Smooth muscle cell of the pulmonary artery (primary cell): ENCODE data around the gene ORAI2. TPM values are rescaled to one million over a fixed set of nuclear protein-coding genes. Genes with fewer than 3 reads are reported as not detected.

Experiments used
- total RNA-seq: library from RNA; depleted of rRNA; stranded (reverse); fragments of >200 nt; gene quantifications from 2 replicates; pipeline ENCODE4 v1.2.3, GENCODE V29; 2014

ORAI2 gene
- total RNA-seq, result 85.9 and 102 TPM in 2 replicates

DNA sequence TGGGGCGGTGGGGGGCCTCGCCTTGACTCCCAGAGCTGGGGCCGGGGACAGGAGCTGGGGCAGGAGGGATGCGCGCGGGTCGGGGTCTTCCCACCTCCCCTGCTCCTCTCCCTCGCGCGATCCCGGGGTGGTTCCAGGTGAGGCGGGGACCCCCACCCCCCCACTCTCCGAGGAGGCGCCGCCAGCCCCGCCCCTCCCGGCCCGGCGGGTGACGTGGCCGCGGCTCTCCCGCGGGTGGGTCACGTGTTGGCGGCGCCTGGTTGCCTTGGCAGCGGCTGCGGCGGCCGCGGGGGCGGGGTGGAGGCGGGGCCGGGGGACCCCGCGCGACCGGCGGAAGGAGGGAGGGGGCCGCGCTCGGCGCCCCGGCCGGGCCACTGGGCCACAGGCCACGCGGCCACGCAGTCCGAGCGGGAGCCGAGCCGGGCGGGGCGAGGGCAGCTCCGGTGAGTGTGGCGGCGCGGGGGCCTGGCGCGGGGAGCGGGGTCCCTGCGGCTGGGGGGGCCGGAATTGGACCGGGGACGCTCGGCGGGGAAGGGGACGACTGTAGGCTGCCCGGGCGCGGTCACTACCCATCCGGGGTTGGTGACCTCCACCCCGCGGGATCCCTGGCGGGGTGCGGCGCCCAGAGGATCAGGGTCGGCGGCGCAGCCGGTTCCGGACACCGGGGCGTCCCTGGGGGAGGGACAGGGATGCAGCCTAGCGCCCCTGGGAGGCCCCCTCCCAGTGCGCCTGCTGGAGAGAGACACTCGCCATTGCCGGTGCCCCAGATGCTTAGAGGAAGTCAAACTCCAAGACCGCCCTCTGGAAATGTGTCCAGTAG is at the start of gene ORAI2:
Gene ORAI2 (plus strand): TSS at position 357 of the 820 bp plus-strand sequence. CDS start 5,382 bp downstream, outside the sequence.

DNA sequence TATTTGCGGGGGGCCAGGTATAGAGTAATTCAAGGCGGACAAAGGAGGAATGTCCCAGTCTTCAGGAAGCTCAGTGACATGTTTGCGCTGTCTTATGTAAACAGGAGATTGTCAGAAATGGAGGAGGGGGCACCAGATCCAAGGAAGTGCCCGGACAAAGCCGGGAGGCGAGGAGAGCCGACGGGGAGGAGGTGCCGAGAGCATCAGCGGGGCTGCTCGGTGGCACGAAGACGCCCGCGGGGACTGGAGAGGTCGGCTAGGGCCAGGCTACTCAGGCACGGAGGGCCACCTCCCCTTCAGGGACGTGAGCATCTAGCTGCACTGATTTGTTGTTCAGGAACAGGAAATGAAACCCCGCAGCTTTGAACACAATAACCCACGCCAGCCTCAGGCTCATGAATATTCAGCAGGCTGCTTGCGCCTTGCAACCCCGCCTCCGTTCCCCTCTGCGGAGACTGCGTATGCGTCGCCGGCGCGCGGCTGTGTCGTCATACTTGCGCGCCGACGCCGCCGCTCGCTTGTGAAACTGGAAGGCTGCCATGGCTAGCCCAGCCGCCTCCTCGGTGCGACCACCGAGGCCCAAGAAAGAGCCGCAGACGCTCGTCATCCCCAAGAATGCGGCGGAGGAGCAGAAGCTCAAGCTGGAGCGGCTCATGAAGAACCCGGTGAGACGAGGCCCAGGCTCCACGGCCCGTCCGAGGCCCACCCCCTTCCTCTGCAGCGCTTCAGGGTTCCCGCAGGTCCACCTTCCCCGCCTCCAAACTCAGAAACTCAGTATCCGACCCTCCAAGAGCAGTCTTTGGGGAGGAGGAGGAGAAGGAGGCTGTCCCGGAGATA is 37.3 kb upstream of the ORAI2 start, which contains the start of gene PRKRIP1:
Gene PRKRIP1 (plus strand): TSS at position 491 of the 837 bp plus-strand sequence. CDS start 49 bp downstream, at position 540.

DNA sequence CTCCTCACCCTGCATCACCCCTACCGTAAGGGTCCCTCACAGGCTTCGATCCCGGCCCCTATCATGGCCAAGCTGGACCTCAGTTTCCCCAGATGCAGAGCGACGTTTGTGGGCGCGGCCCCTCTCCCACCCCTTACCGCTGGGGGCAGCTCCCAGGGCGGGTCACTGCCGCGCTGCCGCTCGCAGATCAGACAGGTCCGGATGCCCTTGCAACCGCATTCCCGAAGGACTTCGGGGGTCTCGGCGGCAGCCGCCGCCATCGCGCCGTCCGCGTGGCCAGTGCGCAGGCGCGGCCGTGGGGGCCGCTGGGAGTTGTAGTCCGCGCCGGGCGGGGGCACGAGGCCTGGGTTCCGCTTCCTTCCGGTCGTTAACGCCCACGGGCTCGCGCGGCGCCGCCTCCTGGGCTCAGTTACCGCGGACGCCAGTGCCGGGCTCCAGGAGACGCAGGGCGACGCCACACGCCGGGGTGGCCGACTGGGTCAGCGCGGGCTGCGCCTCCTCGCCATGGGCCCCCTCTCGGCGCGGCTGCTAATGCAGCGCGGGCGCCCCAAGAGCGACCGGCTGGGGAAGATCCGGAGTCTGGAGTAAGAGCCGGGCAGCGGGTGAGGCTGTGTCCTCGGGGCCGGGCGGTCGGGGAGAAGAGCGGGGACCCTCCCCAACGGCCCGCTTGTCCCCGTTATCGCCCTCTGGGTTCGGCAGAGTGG is 31.4 kb downstream of the ORAI2 start, which contains the start of the genes ALKBH4 and LRWD1:
Gene ALKBH4 (minus strand): TSS at position 287 of the 704 bp plus-strand sequence. CDS start 27 bp downstream, at position 260.
Gene LRWD1 (plus strand): TSS at position 408 of the 704 bp plus-strand sequence. CDS start 97 bp downstream, at position 505.

DNA sequence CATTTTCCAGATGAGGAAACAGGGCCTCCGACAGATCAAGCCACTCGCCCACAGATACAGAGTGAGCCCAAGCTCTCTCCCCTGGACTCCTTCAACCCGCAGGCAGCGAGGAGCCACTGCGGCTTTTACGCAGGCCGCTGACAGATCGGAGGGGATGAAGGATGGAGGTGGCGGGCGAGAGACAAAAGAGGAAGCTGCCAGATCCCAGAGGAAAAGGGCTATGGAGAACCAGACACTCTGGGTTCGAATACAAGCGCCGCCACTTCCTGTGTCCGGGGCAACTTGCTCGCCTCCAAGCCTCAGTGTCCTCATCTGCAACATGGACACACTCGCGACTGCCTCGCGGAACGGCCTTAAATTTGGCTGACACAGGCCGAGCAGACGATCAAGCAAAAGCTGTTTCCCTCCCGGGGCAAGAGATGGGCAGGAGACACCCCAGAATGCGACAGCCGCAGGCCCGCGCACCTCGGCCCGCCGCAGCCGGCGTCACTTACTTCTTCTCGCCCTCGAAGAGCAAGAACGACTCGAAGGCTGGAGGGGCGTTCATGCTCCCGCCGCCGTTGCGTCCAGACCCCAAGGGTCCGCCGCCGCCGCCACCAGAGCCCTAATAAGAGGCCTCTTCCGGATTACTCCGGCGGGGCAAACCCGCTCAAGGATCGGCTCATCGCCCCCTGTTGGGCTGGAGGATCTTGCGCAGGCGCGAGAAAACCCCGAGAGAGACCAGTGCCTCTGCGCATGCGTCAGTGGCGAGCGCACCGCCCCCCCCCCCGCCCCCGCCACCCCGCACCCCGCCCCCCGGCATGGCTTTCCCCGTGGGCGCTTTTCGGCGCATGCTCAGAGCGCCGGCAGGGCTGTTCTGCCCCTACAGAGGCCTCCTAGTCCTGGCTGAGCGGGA is 45.2 kb downstream of the ORAI2 start, which contains the start of gene POLR2J:
Gene POLR2J (minus strand): TSS at position 609 of the 895 bp plus-strand sequence. CDS start 62 bp downstream, at position 547.

Other genes with a start within 250 kb of the ORAI2 start
- 3.1 and 7.1 TPM in 2 replicates for gene SH2B2, start 146.7 kb upstream of the ORAI2 start, total RNA-seq
- gene SPDYE6, start 77.1 kb upstream of the ORAI2 start, total RNA-seq, result not detected in 2 replicates
- gene PRKRIP1, start 37.2 kb upstream of the ORAI2 start, total RNA-seq, result 13.9 and 21.3 TPM in 2 replicates
- 10.1 and 10.6 TPM in 2 replicates for gene ALKBH4, start 31.3 kb downstream of the ORAI2 start, total RNA-seq
- gene LRWD1, start 31.4 kb downstream of the ORAI2 start, total RNA-seq, result 18.8 and 26.1 TPM in 2 replicates
- gene POLR2J, start 45.3 kb downstream of the ORAI2 start, total RNA-seq, result 16.3 and 22.2 TPM in 2 replicates
- gene RASA4B, start 84.2 kb downstream of the ORAI2 start, total RNA-seq, result 7.7 and 10.0 TPM in 2 replicates
- 3.4 and 3.5 TPM in 2 replicates for gene UPK3BL2, start 110.1 kb downstream of the ORAI2 start, total RNA-seq
- not detected in 2 replicates for gene SPDYE2, start 117.7 kb downstream of the ORAI2 start, total RNA-seq
- 34.6 and 36.8 TPM in 2 replicates for gene POLR2J3, start 139.0 kb downstream of the ORAI2 start, total RNA-seq
- gene RASA4, start 183.2 kb downstream of the ORAI2 start, total RNA-seq, result 23.3 and 40.3 TPM in 2 replicates
- gene UPK3BL1, start 209.2 kb downstream of the ORAI2 start, total RNA-seq, result 9.6 and 14.3 TPM in 2 replicates
- not detected in 2 replicates for gene SPDYE2B, start 216.7 kb downstream of the ORAI2 start, total RNA-seq
- gene POLR2J2, start 238.1 kb downstream of the ORAI2 start, total RNA-seq, result 3.2 and 3.7 TPM in 2 replicates